NOMO-1 treated with dmso at 0.1 percent for 144 hours (cell line): ENCODE measurements around the gene DLL1.

ENCODE experiments used
- DNase-seq: peaks from one replicate; lab custom pipeline; 2025; ENCODE audit not compliant: unreplicated experiment; lab: John Stamatoyannopoulos, UW

DLL1 gene

GRCh38 chr6:170295510-170296422 lies 4.9 kb upstream of the DLL1 start:
- DNase-seq, result no peak

GRCh38 chr6:170294813-170295509 lies 4.1 kb upstream of the DLL1 start:
- no peak for DNase-seq

- DNase-seq, result no peak
Observed at GRCh38 chr6:170294298-170294730, 3.4 kb upstream of the DLL1 start.

DNA sequence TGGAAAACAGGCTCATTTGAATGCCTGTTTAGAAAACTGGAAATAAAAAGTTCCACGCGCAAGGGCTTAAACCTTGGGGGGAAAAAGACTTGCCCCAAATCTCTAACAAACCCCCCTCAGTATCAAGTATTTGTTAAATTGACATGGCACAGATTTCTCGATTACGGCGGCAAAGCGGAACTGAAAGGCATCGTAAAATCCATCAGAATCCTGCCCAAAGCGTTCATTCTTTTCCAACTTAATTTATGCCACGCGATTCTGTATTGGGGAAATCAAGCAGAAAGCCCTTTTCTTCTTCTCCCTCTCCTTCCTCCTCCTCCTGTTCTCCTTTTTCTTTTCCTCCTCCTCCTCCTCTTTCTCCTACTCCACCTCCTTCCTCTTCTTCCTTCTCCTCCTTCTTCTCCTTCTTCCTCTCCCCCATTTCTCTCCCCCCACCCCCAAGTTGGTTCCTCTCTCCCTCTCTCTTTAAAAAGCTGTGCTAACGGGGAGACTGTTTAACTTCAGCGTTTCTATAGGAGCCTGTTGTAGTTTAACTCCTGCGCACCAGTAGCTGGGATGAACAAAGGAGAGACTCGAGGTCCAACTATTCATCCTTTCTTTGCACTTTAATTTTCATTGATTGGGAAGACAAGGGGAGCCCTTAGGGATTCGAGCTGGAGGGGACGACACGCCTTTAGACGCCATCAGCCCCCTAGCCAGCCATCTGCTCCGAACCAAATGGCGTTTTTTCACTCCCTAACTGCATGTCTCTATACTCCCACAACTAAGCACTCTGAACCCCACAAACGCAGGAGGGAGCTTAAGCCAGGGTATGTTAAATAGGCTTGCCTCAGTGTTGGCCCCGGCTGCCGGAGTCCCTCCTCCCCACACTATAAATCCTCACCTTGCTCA lies 2.7 kb upstream of the DLL1 start:
- DNase-seq, result no peak

DNA sequence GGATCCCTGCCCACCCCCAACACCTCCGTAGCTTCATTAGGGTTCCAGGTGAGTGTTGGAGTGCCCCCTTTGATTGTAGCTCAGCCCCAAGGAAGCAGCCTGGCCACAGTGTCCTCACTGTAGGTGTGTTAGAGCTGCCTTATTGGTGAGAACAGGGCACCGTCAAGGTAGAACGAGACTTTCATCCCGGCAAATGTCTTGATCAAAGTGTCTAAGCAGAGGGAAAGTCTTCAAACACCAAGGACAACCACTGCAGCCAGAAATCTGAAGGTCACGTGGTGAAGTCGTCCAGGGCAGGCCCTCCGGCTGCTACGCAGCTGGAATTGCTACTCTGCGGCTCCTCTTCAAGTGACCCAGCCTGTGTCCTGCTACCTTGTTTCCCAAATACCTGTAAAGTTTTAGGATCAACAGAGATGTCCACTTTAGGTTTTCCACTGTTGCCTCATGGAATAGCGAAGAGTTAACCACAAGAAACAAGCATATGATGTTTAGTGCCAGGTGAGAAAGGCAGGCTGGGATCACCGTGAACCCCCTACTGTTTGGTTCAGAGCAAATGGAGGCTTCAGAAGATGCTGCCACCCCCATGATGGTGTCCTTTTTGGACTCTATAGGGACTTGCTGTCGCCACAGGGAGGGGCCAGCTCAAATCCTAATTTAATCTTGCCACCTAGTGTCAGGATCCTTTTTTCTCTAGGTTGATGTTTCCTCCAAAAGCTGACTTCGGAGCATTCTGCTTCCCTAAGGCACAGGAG lies 1.7 kb upstream of the DLL1 start:
- no peak for DNase-seq

GRCh38 chr6:170292111-170292406 lies 1.2 kb upstream of the DLL1 start:
- DNase-seq, result no peak

- peak; percentile 64 for DNase-seq
Observed at GRCh38 chr6:170291271-170292110, 613 bp upstream of the DLL1 start.

DNA sequence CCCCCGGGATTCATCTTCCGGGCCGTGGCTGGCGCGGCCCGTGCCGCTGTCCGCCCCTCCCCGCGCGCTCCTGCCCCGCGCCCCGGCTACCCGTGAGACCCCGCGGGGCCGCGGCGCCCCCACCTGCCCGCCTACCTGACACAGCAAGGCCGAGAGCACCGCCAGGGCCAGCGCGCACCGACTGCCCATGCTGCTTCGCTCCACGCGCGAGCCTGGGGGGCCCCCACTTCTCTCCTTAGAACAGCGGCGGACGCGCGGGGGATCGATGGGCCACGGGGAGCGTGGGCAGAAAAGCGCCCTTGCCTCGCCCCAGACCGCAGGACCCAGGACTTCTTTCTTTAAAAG lies 955 bp downstream of the DLL1 start:
- DNase-seq, result no peak

GRCh38 chr6:170289180-170289931 lies 1.5 kb downstream of the DLL1 start:
- no peak for DNase-seq

- DNase-seq, result no peak
Observed at GRCh38 chr6:170288852-170289179, 2.1 kb downstream of the DLL1 start.

DNA sequence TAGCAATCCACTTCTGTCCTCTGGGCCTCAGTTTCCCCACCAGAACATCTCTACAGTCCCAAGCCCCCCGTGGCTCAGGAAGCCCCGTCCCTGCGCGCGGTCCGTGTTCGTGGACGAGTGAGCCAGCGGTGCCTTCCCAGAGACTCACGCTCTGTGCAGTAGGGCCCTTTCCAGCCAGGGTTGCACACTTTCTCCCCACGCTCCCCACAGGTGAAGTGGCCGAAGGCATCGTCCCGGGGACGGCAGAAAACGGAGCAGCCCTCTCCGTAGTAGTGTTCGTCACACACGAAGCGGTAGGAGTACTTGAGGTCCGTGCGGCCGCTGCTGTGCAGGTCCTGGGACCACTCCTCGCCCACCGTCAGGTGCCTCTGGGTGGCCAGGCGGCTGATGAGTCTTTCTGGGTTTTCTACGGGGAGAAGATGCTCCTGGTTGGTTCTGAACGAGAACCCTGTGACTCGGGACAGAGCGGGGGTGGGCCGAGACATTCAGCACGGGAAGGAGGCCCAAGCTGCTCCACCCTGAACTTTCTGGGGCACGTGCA lies 2.7 kb downstream of the DLL1 start:
- DNase-seq, result no peak

GRCh38 chr6:170287371-170287876 lies 3.5 kb downstream of the DLL1 start:
- DNase-seq, result no peak

- DNase-seq, result no peak
Observed at GRCh38 chr6:170286934-170287265, 4.0 kb downstream of the DLL1 start.

DNA sequence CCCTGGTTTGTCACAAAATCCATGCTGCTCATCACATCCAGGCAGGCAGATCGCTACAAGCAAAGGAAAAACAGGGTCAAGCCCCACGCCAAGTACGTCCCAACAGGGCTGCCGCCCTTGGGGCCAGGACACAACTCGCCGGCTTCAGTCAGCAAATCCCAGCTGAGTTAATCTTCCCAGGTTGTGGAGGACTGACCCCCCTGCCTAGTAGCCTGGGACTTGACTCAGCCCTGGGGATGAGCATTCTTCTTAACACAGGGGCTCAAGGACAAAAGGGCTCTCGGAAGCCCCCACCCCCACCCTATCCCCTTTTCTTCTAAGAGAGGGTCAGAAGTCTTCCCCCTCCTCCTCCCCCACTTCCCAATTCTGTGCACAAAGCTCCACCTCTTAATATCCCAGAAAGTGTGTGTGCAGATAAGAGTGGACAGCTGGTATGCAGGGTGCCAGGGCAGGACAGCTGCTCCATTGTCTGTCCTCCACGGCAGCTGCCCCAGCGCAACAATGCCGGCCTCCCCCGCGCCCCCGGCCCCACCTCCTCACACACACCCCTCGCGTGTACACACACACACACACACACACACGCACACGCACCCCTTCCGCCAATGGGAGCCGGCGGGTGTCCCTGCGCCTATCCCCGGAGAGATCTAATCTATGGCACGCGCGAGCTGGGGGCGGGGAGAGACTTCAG lies 4.5 kb downstream of the DLL1 start:
- DNase-seq, result no peak

GRCh38 chr6:170285482-170285881 lies 5.4 kb downstream of the DLL1 start:
- DNase-seq, result no peak

GRCh38 chr6:170284866-170285469 lies 5.9 kb downstream of the DLL1 start:
- no peak for DNase-seq

- DNase-seq, result no peak
Observed at GRCh38 chr6:170284126-170284773, 6.6 kb downstream of the DLL1 start.
